ENCODE data around the gene KYNU.
"Not testable (repeated sequence)": the region's sequence is repeated elsewhere in the genome, so short reads cannot be mapped to it uniquely, and the experiment has no call there.

KYNU gene

GRCh38 chr2:142920571-142920970, 43.1 kb downstream of the KYNU start:
- no peak for DNase-seq

- no peak for DNase-seq
These were observed 49.0 kb downstream of the KYNU start for GRCh38 chr2:142926445-142926844.

GRCh38 chr2:142930835-142931398, 53.5 kb downstream of the KYNU start:
- DNase-seq: no peak

- DNase-seq: no peak
These were observed 56.5 kb downstream of the KYNU start for GRCh38 chr2:142933916-142934315.

- no peak for DNase-seq
These were observed 58.2 kb downstream of the KYNU start for GRCh38 chr2:142935563-142936089.

- DNase-seq: no peak
These were observed 59.2 kb downstream of the KYNU start for GRCh38 chr2:142936629-142937028.

- no peak for DNase-seq
These were observed 59.9 kb downstream of the KYNU start for GRCh38 chr2:142937347-142937746.

GRCh38 chr2:142938240-142938639, 60.8 kb downstream of the KYNU start:
- DNase-seq: no peak

- no peak for DNase-seq
These were observed 63.3 kb downstream of the KYNU start for GRCh38 chr2:142940606-142941223.

GRCh38 chr2:142942690-142943089, 65.2 kb downstream of the KYNU start:
- no peak for DNase-seq

GRCh38 chr2:142944264-142944663, 66.8 kb downstream of the KYNU start:
- no peak for DNase-seq

GRCh38 chr2:142944721-142945120, 67.3 kb downstream of the KYNU start:
- DNase-seq: no peak

GRCh38 chr2:142946941-142947340, 69.5 kb downstream of the KYNU start:
- DNase-seq: no peak

GRCh38 chr2:142948723-142949122, 71.3 kb downstream of the KYNU start:
- not testable (repeated sequence) for DNase-seq

- not testable (repeated sequence) for DNase-seq
These were observed 72.9 kb downstream of the KYNU start for GRCh38 chr2:142950323-142950722.

GRCh38 chr2:142951190-142952007, 73.9 kb downstream of the KYNU start:
- DNase-seq: no peak

- DNase-seq: no peak
These were observed 74.6 kb downstream of the KYNU start for GRCh38 chr2:142952018-142952417.

GRCh38 chr2:142952793-142953494, 75.5 kb downstream of the KYNU start:
- DNase-seq: no peak

GRCh38 chr2:142954493-142954892, 77.0 kb downstream of the KYNU start:
- no peak for DNase-seq

- DNase-seq: no peak
These were observed 79.7 kb downstream of the KYNU start for GRCh38 chr2:142957144-142957543.

- no peak for DNase-seq
These were observed 83.7 kb downstream of the KYNU start for GRCh38 chr2:142961202-142961601.

GRCh38 chr2:142965443-142965842, 88.0 kb downstream of the KYNU start:
- DNase-seq: no peak

GRCh38 chr2:142966284-142966683, 88.8 kb downstream of the KYNU start:
- DNase-seq: no peak

Measured in midbrain (tissue), 1 donor.